ENCODE results near the gene GPR171.

The GPR171 gene

GRCh38 chr3:151210676-151211381 lies 7.8 kb upstream of the GPR171 start:
- Histone ChIP-seq H3K9ac (ENCODE audit: low read depth, low read length) (no peak overlapping the region), H3K4me1 (ENCODE audit: control insufficient read depth, insufficient read depth, low read length) (peaks cover 2% of the 10 kb centered on the region), H3K36me3 (ENCODE audit: control insufficient read depth, insufficient read depth, low read length) (no peaks in the 10 kb centered on the region), H3K9me3 (ENCODE audit: control insufficient read depth, insufficient read depth, low read length) (no peaks in the 10 kb centered on the region), H3K4me3 (ENCODE audit: low read depth, low read length) (no peak overlapping the region), H3K27me3 (ENCODE audit: control insufficient read depth, insufficient read depth, low read length) (no peaks in the 10 kb centered on the region)

- Histone ChIP-seq H3K4me3 (ENCODE audit: low read depth, low read length) (no peak overlapping the region), H3K36me3 (ENCODE audit: control insufficient read depth, insufficient read depth, low read length) (no peaks in the 10 kb centered on the region), H3K9me3 (ENCODE audit: control insufficient read depth, insufficient read depth, low read length) (no peaks in the 10 kb centered on the region), H3K27me3 (ENCODE audit: control insufficient read depth, insufficient read depth, low read length) (no peaks in the 10 kb centered on the region), H3K9ac (ENCODE audit: low read depth, low read length) (no peak overlapping the region), H3K4me1 (ENCODE audit: control insufficient read depth, insufficient read depth, low read length) (peaks cover 2% of the 10 kb centered on the region)
These were observed 6.6 kb upstream of the GPR171 start for GRCh38 chr3:151209654-151210053.

GRCh38 chr3:151206201-151206600 lies 3.2 kb upstream of the GPR171 start:
- Histone ChIP-seq H3K9me3 (ENCODE audit: control insufficient read depth, insufficient read depth, low read length) (no peaks in the 10 kb centered on the region), H3K27me3 (ENCODE audit: control insufficient read depth, insufficient read depth, low read length) (no peaks in the 10 kb centered on the region), H3K9ac (ENCODE audit: low read depth, low read length) (no peak overlapping the region), H3K4me1 (ENCODE audit: control insufficient read depth, insufficient read depth, low read length) (peaks cover 2% of the 10 kb centered on the region), H3K4me3 (ENCODE audit: low read depth, low read length) (no peak overlapping the region), H3K36me3 (ENCODE audit: control insufficient read depth, insufficient read depth, low read length) (no peaks in the 10 kb centered on the region)

- Histone ChIP-seq H3K27me3 (ENCODE audit: control insufficient read depth, insufficient read depth, low read length) (no peaks in the 10 kb centered on the region), H3K9me3 (ENCODE audit: control insufficient read depth, insufficient read depth, low read length) (no peaks in the 10 kb centered on the region), H3K36me3 (ENCODE audit: control insufficient read depth, insufficient read depth, low read length) (no peaks in the 10 kb centered on the region), H3K4me3 (ENCODE audit: low read depth, low read length) (no peak overlapping the region), H3K9ac (ENCODE audit: low read depth, low read length) (no peak overlapping the region), H3K4me1 (ENCODE audit: control insufficient read depth, insufficient read depth, low read length) (no peaks in the 10 kb centered on the region)
These were observed 2.5 kb upstream of the GPR171 start for GRCh38 chr3:151205482-151205881.

- Histone ChIP-seq H3K9ac (ENCODE audit: low read depth, low read length) (no peak overlapping the region), H3K36me3 (ENCODE audit: control insufficient read depth, insufficient read depth, low read length) (no peaks in the 10 kb centered on the region), H3K9me3 (ENCODE audit: control insufficient read depth, insufficient read depth, low read length) (no peaks in the 10 kb centered on the region), H3K4me1 (ENCODE audit: control insufficient read depth, insufficient read depth, low read length) (no peaks in the 10 kb centered on the region), H3K27me3 (ENCODE audit: control insufficient read depth, insufficient read depth, low read length) (no peaks in the 10 kb centered on the region), H3K4me3 (ENCODE audit: low read depth, low read length) (no peak overlapping the region)
These were observed 1.8 kb upstream of the GPR171 start for GRCh38 chr3:151204530-151205402.

GRCh38 chr3:151201051-151201730 lies 1.8 kb downstream of the GPR171 start:
- H3K4me1 ChIP-seq (ENCODE audit: control insufficient read depth, insufficient read depth, low read length), result no peaks in the 10 kb centered on the region
- H3K4me3 ChIP-seq (ENCODE audit: low read depth, low read length), result no peak overlapping the region
- no peak overlapping the region for H3K9ac ChIP-seq (ENCODE audit: low read depth, low read length)
- no peaks in the 10 kb centered on the region for H3K9me3 ChIP-seq (ENCODE audit: control insufficient read depth, insufficient read depth, low read length)
- H3K27me3 ChIP-seq (ENCODE audit: control insufficient read depth, insufficient read depth, low read length), result no peaks in the 10 kb centered on the region
- no peaks in the 10 kb centered on the region for H3K36me3 ChIP-seq (ENCODE audit: control insufficient read depth, insufficient read depth, low read length)

GRCh38 chr3:151200586-151200985 lies 2.4 kb downstream of the GPR171 start:
- Histone ChIP-seq H3K4me3 (ENCODE audit: low read depth, low read length) (no peak overlapping the region), H3K4me1 (ENCODE audit: control insufficient read depth, insufficient read depth, low read length) (no peaks in the 10 kb centered on the region), H3K9me3 (ENCODE audit: control insufficient read depth, insufficient read depth, low read length) (no peaks in the 10 kb centered on the region), H3K9ac (ENCODE audit: low read depth, low read length) (no peak overlapping the region), H3K27me3 (ENCODE audit: control insufficient read depth, insufficient read depth, low read length) (no peaks in the 10 kb centered on the region), H3K36me3 (ENCODE audit: control insufficient read depth, insufficient read depth, low read length) (no peaks in the 10 kb centered on the region)

GRCh38 chr3:151199554-151200438 lies 3.2 kb downstream of the GPR171 start:
- no peaks in the 10 kb centered on the region for H3K9me3 ChIP-seq (ENCODE audit: control insufficient read depth, insufficient read depth, low read length)
- no peaks in the 10 kb centered on the region for H3K4me1 ChIP-seq (ENCODE audit: control insufficient read depth, insufficient read depth, low read length)
- H3K36me3 ChIP-seq (ENCODE audit: control insufficient read depth, insufficient read depth, low read length), result no peaks in the 10 kb centered on the region
- no peaks in the 10 kb centered on the region for H3K27me3 ChIP-seq (ENCODE audit: control insufficient read depth, insufficient read depth, low read length)
- H3K9ac ChIP-seq (ENCODE audit: low read depth, low read length), result no peak overlapping the region
- no peak overlapping the region for H3K4me3 ChIP-seq (ENCODE audit: low read depth, low read length)

- Histone ChIP-seq H3K4me3 (ENCODE audit: low read depth, low read length) (no peak overlapping the region), H3K36me3 (ENCODE audit: control insufficient read depth, insufficient read depth, low read length) (no peaks in the 10 kb centered on the region), H3K9ac (ENCODE audit: low read depth, low read length) (no peak overlapping the region), H3K9me3 (ENCODE audit: control insufficient read depth, insufficient read depth, low read length) (no peaks in the 10 kb centered on the region), H3K27me3 (ENCODE audit: control insufficient read depth, insufficient read depth, low read length) (no peaks in the 10 kb centered on the region), H3K4me1 (ENCODE audit: control insufficient read depth, insufficient read depth, low read length) (no peaks in the 10 kb centered on the region)
These were observed 4.2 kb downstream of the GPR171 start for GRCh38 chr3:151198849-151199248.

- H3K4me1 ChIP-seq (ENCODE audit: control insufficient read depth, insufficient read depth, low read length), result no peaks in the 10 kb centered on the region
- H3K36me3 ChIP-seq (ENCODE audit: control insufficient read depth, insufficient read depth, low read length), result no peaks in the 10 kb centered on the region
- no peaks in the 10 kb centered on the region for H3K27me3 ChIP-seq (ENCODE audit: control insufficient read depth, insufficient read depth, low read length)
- H3K4me3 ChIP-seq (ENCODE audit: low read depth, low read length), result no peak overlapping the region
- H3K9me3 ChIP-seq (ENCODE audit: control insufficient read depth, insufficient read depth, low read length), result no peaks in the 10 kb centered on the region
- H3K9ac ChIP-seq (ENCODE audit: low read depth, low read length), result no peak overlapping the region
These were observed 4.8 kb downstream of the GPR171 start for GRCh38 chr3:151197981-151198767.

All from iPS-15b (cell line).